ENCODE results near the gene TBC1D20. TPM values are rescaled to one million over a fixed set of nuclear protein-coding genes. Genes with fewer than 3 reads are reported as not detected.

Gene TBC1D20
- total and polyA plus RNA-seq, 9 donors: 19.1 to 40.1 (median 34.8) TPM

DNA sequence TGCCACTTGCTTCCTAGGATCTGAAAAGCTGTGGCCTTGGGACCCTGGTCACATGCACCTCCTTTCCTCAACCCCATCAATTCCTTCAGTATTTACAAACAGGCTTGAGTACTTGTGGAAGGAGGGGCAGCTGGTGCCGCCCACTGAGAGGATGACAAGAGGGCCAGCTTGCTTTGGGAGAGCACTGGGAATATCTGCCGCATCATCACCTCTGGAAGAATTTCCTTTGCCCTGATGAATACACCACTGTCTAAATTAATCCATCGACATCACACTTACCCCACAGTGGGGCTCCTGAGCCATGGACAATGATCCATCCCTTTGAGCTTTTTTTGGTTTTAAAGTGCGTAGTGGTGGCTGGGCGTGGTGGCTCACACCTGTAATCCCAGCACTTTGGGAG lies 25.9 kb downstream of the TBC1D20 start:
- no peaks in the 10 kb centered on the region for H3K36me3 ChIP-seq
- DNase-seq: no peak
- intact Hi-C loops (cut with DNase I): no loop called here
- H3K9me3 ChIP-seq: no peaks in the 10 kb centered on the region
- WGBS, 3 donors: 90 to 94% (median 94%) methylated on average over 5 of the region's 5 CpGs
- TF ChIP-seq POLR2A (IDR thresholded peaks at IDR 0.05) (no peak), EP300 (IDR thresholded peaks at IDR 0.05) (no peak), CTCF (IDR thresholded peaks at IDR 0.05) (no peak)
- H3K27me3 ChIP-seq: no peaks in the 10 kb centered on the region
- H3K27ac ChIP-seq: no peak overlapping the region
- H3K4me3 ChIP-seq: no peak overlapping the region
- H3K4me1 ChIP-seq (ENCODE audit: insufficient read depth): no peaks in the 10 kb centered on the region

DNA sequence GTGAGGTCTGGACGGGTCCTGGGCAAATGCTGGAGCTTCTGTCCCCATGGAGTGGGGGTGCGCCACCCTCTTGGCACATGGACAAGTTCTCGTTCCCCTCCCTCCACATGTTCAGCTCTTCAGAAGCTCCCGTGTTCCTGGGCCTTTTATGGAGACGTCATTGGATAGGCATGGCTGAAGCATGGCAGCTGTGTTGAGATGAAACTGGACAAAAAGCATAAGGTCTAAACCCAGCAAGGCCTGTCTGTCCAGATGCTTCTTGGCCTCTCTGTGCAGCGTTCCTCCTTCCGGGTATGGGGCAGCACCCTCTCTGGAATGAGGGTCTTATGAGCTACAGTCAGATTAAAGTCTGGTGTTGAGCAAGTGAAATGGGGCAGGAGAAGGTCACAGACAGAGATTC lies 26.8 kb downstream of the TBC1D20 start:
- TF ChIP-seq EP300 (IDR thresholded peaks at IDR 0.05) (no peak), CTCF (IDR thresholded peaks at IDR 0.05) (no peak), POLR2A (IDR thresholded peaks at IDR 0.05) (no peak)
- 63 to 65% (median 64%) methylated on average over 7 of the region's 7 CpGs for WGBS, 3 donors
- H3K27me3 ChIP-seq: no peaks in the 10 kb centered on the region
- H3K4me3 ChIP-seq: no peak overlapping the region
- H3K36me3 ChIP-seq: no peaks in the 10 kb centered on the region
- H3K27ac ChIP-seq: no peak overlapping the region
- intact Hi-C loops (cut with DNase I): no loop called here
- H3K9me3 ChIP-seq: no peaks in the 10 kb centered on the region
- H3K4me1 ChIP-seq (ENCODE audit: insufficient read depth): no peaks in the 10 kb centered on the region
- no peak for DNase-seq

- Histone ChIP-seq H3K9me3 (no peaks in the 10 kb centered on the region), H3K36me3 (no peaks in the 10 kb centered on the region), H3K4me1 (ENCODE audit: insufficient read depth) (no peaks in the 10 kb centered on the region), H3K4me3 (no peak overlapping the region), H3K27ac (no peak overlapping the region), H3K27me3 (no peaks in the 10 kb centered on the region)
- TF ChIP-seq POLR2A (IDR thresholded peaks at IDR 0.05) (no peak), EP300 (IDR thresholded peaks at IDR 0.05) (no peak), CTCF (IDR thresholded peaks at IDR 0.05) (no peak)
- DNase-seq: no peak
- WGBS, 3 donors: 82 to 85% (median 84%) methylated on average over 16 of the region's 16 CpGs
- intact Hi-C loops (cut with DNase I): no loop called here
These were observed 27.5 kb downstream of the TBC1D20 start for GRCh38 chr20:434661-435419.

- Histone ChIP-seq H3K9me3 (no peaks in the 10 kb centered on the region), H3K36me3 (no peaks in the 10 kb centered on the region)
- WGBS, 3 donors: 73 to 76% (median 76%) methylated on average over 11 of the region's 11 CpGs
These were observed 28.1 kb downstream of the TBC1D20 start for GRCh38 chr20:434221-434620.

More at GRCh38 chr20:434221-434620, 28.1 kb downstream of the TBC1D20 start:
- Histone ChIP-seq H3K4me3 (no peak overlapping the region), H3K4me1 (ENCODE audit: insufficient read depth) (no peaks in the 10 kb centered on the region), H3K27me3 (no peaks in the 10 kb centered on the region), H3K27ac (no peak overlapping the region)
- DNase-seq: no peak
- no peak for TF ChIP-seq POLR2A (IDR thresholded peaks at IDR 0.05)
- no peak for TF ChIP-seq CTCF (IDR thresholded peaks at IDR 0.05)
- no peak for TF ChIP-seq EP300 (IDR thresholded peaks at IDR 0.05)
- intact Hi-C loops (cut with DNase I): no loop called here
